GM13976 (cell line): Measurements from ENCODE around the gene SPTBN5.

Experiments
- DNase-seq: peaks from one replicate; pipeline ENCODE4 v3.0.0; 2012; ENCODE audit warnings: low spot score
- CTCF ChIP-seq: IDR thresholded peaks from 2 replicates; pipeline ENCODE4 v1.5.1; 2012; ENCODE audit warnings: borderline replicate concordance, mild to moderate bottlenecking; ENCODE audit not compliant: insufficient read depth; ENCODE audit errors: extremely low read depth, missing control alignments, control extremely low read depth
- in situ Hi-C: fragments of 300-500 bp; cut with MboI; formaldehyde crosslinking; loops from one replicate; pipeline ENCODE4 v1.12.0; 2022; ENCODE audit warnings: low sequenced_read_pairs, mixed read lengths, inconsistent platforms; ENCODE audit not compliant: unreplicated experiment

The SPTBN5 gene

GRCh38 chr15:41887161-41887560, 6.7 kb downstream of the SPTBN5 start:
- no peak for TF ChIP-seq CTCF
- no peak for DNase-seq
- in situ Hi-C loops: no loop called here

GRCh38 chr15:41886741-41887140, 7.1 kb downstream of the SPTBN5 start:
- in situ Hi-C loops: no loop called here
- no peak for DNase-seq

GRCh38 chr15:41885841-41886240, 8.0 kb downstream of the SPTBN5 start:
- DNase-seq: no peak
- TF ChIP-seq CTCF: no peak
- in situ Hi-C loops: no loop called here

More at GRCh38 chr15:41886741-41887140, 7.1 kb downstream of the SPTBN5 start:
- no peak for TF ChIP-seq CTCF

GRCh38 chr15:41885321-41885720, 8.5 kb downstream of the SPTBN5 start:
- in situ Hi-C loops: no loop called here
- no peak for DNase-seq
- no peak for TF ChIP-seq CTCF

- no peak for TF ChIP-seq CTCF
- in situ Hi-C loops: no loop called here
- no peak for DNase-seq
Measured at GRCh38 chr15:41884458-41884857, 9.4 kb downstream of the SPTBN5 start.

- no peak for DNase-seq
- in situ Hi-C loops: no loop called here
- TF ChIP-seq CTCF: no peak
Measured at GRCh38 chr15:41883484-41883825, 10.4 kb downstream of the SPTBN5 start.

- in situ Hi-C loops: no loop called here
- DNase-seq: no peak
Measured at GRCh38 chr15:41882689-41883483, 11.0 kb downstream of the SPTBN5 start.

More at GRCh38 chr15:41882689-41883483, 11.0 kb downstream of the SPTBN5 start:
- TF ChIP-seq CTCF: no peak
